Smooth muscle cell (in vitro differentiated cells): ENCODE data around the gene EHD4. TPM values are rescaled to one million over a fixed set of nuclear protein-coding genes. Genes with fewer than 3 reads are reported as not detected.
A peak's percentile ranks its signal among the peaks of the same experiment; 100 is the strongest.

Source experiments
- DNase-seq: peaks from one replicate; lab custom pipeline; 2025; ENCODE audit not compliant: unreplicated experiment; lab: John Stamatoyannopoulos, UW
- H2AFZ ChIP-seq: fragments of 200-600 bp; sonication (generic); 2 replicates; pipeline ENCODE4 v1.6.0; 2016; ENCODE audit warnings: antibody characterized with exemption, low read depth, mild to moderate bottlenecking
- H3F3A ChIP-seq: fragments of 200-600 bp; sonication (generic); 2 replicates; pipeline ENCODE4 v1.6.0; 2017; ENCODE audit warnings: antibody characterized with exemption, low read depth
- H3K27ac ChIP-seq: fragments of 200-600 bp; sonication (generic); 2 replicates; pipeline ENCODE4 v1.5.1; 2016; ENCODE audit warnings: low read depth, mild to moderate bottlenecking
- H3K27me3 ChIP-seq: fragments of 200-600 bp; sonication (generic); 2 replicates; pipeline ENCODE4 v1.6.1; 2016; ENCODE audit warnings: low read depth, mild to moderate bottlenecking
- H3K36me3 ChIP-seq: fragments of 200-600 bp; sonication (generic); 2 replicates; pipeline ENCODE4 v1.5.1; 2016; ENCODE audit warnings: low read depth
- H3K4me1 ChIP-seq: fragments of 200-600 bp; sonication (generic); 2 replicates; pipeline ENCODE4 v1.5.1; 2016; ENCODE audit warnings: low read depth
- H3K4me2 ChIP-seq: fragments of 200-600 bp; sonication (generic); 2 replicates; pipeline ENCODE4 v1.6.0; 2016; ENCODE audit warnings: mild to moderate bottlenecking
- H3K4me3 ChIP-seq: fragments of 200-600 bp; sonication (generic); 2 replicates; pipeline ENCODE4 v1.5.1; 2016; ENCODE audit warnings: mild to moderate bottlenecking
- H3K79me2 ChIP-seq: fragments of 200-600 bp; sonication (generic); 2 replicates; pipeline ENCODE4 v1.6.0; 2016; ENCODE audit warnings: low read depth, mild to moderate bottlenecking
- H3K9ac ChIP-seq: fragments of 200-600 bp; sonication (generic); 2 replicates; pipeline ENCODE4 v1.6.0; 2016; ENCODE audit warnings: low read depth
- H3K9me3 ChIP-seq: fragments of 200-600 bp; sonication (generic); replicated peaks from 2 replicates; pipeline ENCODE4 v1.5.1; 2016; ENCODE audit warnings: low read depth
- H4K20me1 ChIP-seq: fragments of 200-600 bp; sonication (generic); 2 replicates; pipeline ENCODE4 v1.6.0; 2016; ENCODE audit warnings: low read depth
- CTCF ChIP-seq: fragments of 200-600 bp; sonication (generic); IDR thresholded peaks from 2 replicates; pipeline ENCODE4 v1.5.1; 2017; ENCODE audit warnings: borderline replicate concordance, mild to moderate bottlenecking, antibody characterized with exemption; ENCODE audit not compliant: insufficient read depth, poor library complexity, severe bottlenecking
- WGBS: methylation state at CpG from one replicate; pipeline ENCODE4 v1.1.7; 2016; ENCODE audit warnings: low lambda C conversion rate; 5-methylcytosine and 5-hydroxymethylcytosine counted together
- polyA plus RNA-seq: library from polyadenylated mRNA; unstranded; fragments of >200 nt; fragmentation: Nextera tagmentation; extraction: Ambion mirVana; gene quantifications from 2 replicates; pipeline ENCODE4 v1.2.1, GENCODE V29; 2016
- total RNA-seq: library from RNA; depleted of rRNA; stranded (reverse); fragments of >200 nt; gene quantifications from 2 replicates; pipeline ENCODE4 v1.2.3, GENCODE V29; 2014

Gene EHD4
- total and polyA plus RNA-seq, 2 experiments from 2014 or later = 11.5 to 15.8 TPM

GRCh38 chr15:41950127-41950483, 22.3 kb downstream of the EHD4 start:
- H3K4me1 ChIP-seq = peaks cover 4% of the 10 kb centered on the region
- peaks cover 6% of the 10 kb centered on the region for H3K36me3 ChIP-seq
- H3K4me2 ChIP-seq = no peak overlapping the region
- no peak overlapping the region for H3K4me3 ChIP-seq
- WGBS = 65% methylated on average over 4 of the region's 4 CpGs
- H3K79me2 ChIP-seq = peaks cover 6% of the 10 kb centered on the region
- no peak for TF ChIP-seq CTCF
- H3K27me3 ChIP-seq = no peaks in the 10 kb centered on the region
- H3F3A ChIP-seq = peaks cover 1% of the 10 kb centered on the region
- no peak overlapping the region for H3K9ac ChIP-seq
- no peak for DNase-seq
- peaks cover 29% of the 10 kb centered on the region for H4K20me1 ChIP-seq
- H3K27ac ChIP-seq = peak overlapping the region; percentile 14
- H2AFZ ChIP-seq = no peak overlapping the region
- H3K9me3 ChIP-seq = no peaks in the 10 kb centered on the region

DNA sequence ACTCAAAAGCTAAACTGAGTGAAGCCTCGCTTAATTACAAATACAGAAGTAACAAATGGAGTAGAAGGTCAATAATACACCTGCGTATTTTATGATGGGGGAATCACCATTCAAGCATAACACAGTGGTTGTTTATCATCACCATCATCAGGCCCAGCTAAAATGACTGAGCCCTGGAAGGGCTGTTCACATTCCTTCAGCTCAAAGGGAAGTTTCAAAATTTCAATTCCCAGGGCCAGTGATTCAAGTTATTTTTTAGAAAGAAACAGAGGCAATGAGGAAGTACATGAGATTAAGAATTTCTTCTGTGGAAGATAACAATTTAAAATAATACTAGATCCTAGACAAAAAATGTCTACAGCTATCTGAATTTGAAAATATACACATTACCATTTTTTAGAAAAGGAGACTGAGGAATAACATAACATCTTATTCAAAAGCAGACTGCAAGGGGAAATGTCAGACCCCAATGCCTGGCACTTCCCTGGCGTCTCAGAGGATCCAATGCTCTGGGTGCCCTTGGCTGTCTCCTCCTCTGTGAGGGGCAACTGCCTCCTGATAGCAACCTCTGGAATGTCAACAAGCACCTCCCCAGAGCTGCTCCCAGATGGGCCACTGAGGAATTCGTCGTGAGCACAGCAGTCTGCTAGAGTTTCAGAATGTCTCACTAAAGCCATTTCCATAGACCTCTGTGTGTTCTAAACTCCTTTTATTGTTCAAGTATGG, 22.8 kb downstream of the EHD4 start:
- peak overlapping the region; percentile 14 for H3K27ac ChIP-seq

GRCh38 chr15:41948490-41948889, 23.9 kb downstream of the EHD4 start:
- Histone ChIP-seq H4K20me1 (peaks cover 27% of the 10 kb centered on the region), H3K4me3 (no peak overlapping the region), H3K9me3 (no peaks in the 10 kb centered on the region), H2AFZ (no peak overlapping the region), H3K36me3 (peaks cover 5% of the 10 kb centered on the region), H3K4me1 (peaks cover 16% of the 10 kb centered on the region), H3K4me2 (no peak overlapping the region), H3F3A (peaks cover 9% of the 10 kb centered on the region), H3K79me2 (no peaks in the 10 kb centered on the region), H3K27ac (no peak overlapping the region), H3K9ac (no peak overlapping the region), H3K27me3 (no peaks in the 10 kb centered on the region)
- 98% methylated on average over 3 of the region's 3 CpGs for WGBS
- TF ChIP-seq CTCF = no peak
- DNase-seq = no peak

More for the DNA sequence above, 22.8 kb downstream of the EHD4 start:
- TF ChIP-seq CTCF = no peak
- WGBS = 56% methylated on average over 5 of the region's 5 CpGs
- H3K4me1 ChIP-seq = peaks cover 9% of the 10 kb centered on the region
- peaks cover 7% of the 10 kb centered on the region for H3F3A ChIP-seq
- no peak overlapping the region for H3K4me2 ChIP-seq
- no peaks in the 10 kb centered on the region for H3K9me3 ChIP-seq
- H2AFZ ChIP-seq = no peak overlapping the region
- peaks cover 29% of the 10 kb centered on the region for H4K20me1 ChIP-seq
- no peak overlapping the region for H3K4me3 ChIP-seq
- H3K36me3 ChIP-seq = peaks cover 6% of the 10 kb centered on the region
- H3K79me2 ChIP-seq = peaks cover under 1% of the 10 kb centered on the region
- H3K9ac ChIP-seq = no peak overlapping the region
- no peaks in the 10 kb centered on the region for H3K27me3 ChIP-seq
- no peak for DNase-seq

GRCh38 chr15:41946970-41947369, 25.4 kb downstream of the EHD4 start:
- no peak for DNase-seq
- no peaks in the 10 kb centered on the region for H3K79me2 ChIP-seq
- H3K36me3 ChIP-seq = no peaks in the 10 kb centered on the region
- H3K9ac ChIP-seq = no peak overlapping the region
- no peak overlapping the region for H3K4me3 ChIP-seq
- no peaks in the 10 kb centered on the region for H3K9me3 ChIP-seq
- H2AFZ ChIP-seq = no peak overlapping the region
- no peaks in the 10 kb centered on the region for H3K27me3 ChIP-seq
- 94% methylated on average over 2 of the region's 2 CpGs for WGBS
- peaks cover 9% of the 10 kb centered on the region for H3F3A ChIP-seq
- peak overlapping the region; percentile 19 for H3K4me2 ChIP-seq
- H3K27ac ChIP-seq = no peak overlapping the region
- no peak for TF ChIP-seq CTCF
- H3K4me1 ChIP-seq = peaks cover 19% of the 10 kb centered on the region
- peaks cover 27% of the 10 kb centered on the region for H4K20me1 ChIP-seq
